ENCODE measurements around the gene ERVFRD-1. TPM values are rescaled to one million over a fixed set of nuclear protein-coding genes. Genes with fewer than 3 reads are reported as not detected.

The ERVFRD-1 gene
- total and polyA plus RNA-seq, 7 donors: 0.04 to 0.11 (median 0.06) TPM; not detected in 4

DNA sequence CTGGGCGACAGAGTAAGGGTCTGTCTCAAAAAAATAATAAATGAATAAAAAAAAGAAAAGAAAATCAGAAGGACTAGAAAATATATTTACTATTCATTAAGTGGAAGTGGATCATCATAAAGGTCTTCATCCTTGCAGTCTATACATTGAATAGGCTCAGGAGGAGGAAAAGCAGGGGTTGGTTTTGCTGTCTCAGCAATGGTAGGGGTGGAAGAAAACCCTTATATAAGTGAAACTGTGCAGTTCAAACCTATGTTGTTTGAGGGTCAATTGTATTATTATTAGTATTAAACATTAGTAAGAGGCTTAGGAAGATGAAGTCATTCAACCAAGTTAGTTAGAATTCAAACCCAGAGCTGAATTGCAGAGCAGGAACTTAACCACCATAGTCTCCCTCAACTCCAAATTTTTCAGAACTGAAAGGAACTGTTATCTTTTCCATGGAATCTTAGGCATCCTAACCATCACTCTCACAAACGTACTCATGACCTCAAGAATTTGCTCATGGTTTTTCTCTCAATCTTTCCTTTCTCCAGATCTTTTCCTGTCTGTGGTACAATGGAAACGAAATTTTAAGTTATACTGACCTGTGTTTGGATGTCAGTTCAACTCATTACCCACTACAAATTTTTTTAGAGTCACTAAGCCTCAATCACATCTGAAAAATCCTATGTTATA, 25.6 kb downstream of the ERVFRD-1 start:
- Histone ChIP-seq H3K9me3 (no peaks in the 10 kb centered on the region), H3K27ac (no peak overlapping the region), H3K36me3 (ENCODE audit: insufficient read depth in 1 of 2, low read depth in 1 of 2) (no peaks in the 10 kb centered on the region), H3K4me1 (no peaks in the 10 kb centered on the region), H3K27me3 (ENCODE audit: insufficient read depth in 3 of 3, low read length in 2 of 3) (no peaks in the 10 kb centered on the region), H3K4me3 (no peak overlapping the region)
- 53 to 58% (median 58%) methylated on average over 3 of the region's 3 CpGs for WGBS, 3 donors
- intact Hi-C loops (cut with DNase I): no loop called here
- no peak for ATAC-seq
- DNase-seq: no peak
- TF ChIP-seq CTCF (IDR thresholded peaks at IDR 0.05): no peak

- no peaks in the 10 kb centered on the region for H3K27me3 ChIP-seq (ENCODE audit: insufficient read depth in 3 of 3, low read length in 2 of 3)
- H3K4me1 ChIP-seq: no peaks in the 10 kb centered on the region
- 84 to 95% (median 91%) methylated on average over 5 of the region's 5 CpGs for WGBS, 3 donors
- no peak overlapping the region for H3K27ac ChIP-seq
- no peaks in the 10 kb centered on the region for H3K9me3 ChIP-seq
- H3K4me3 ChIP-seq: no peak overlapping the region
- H3K36me3 ChIP-seq (ENCODE audit: insufficient read depth in 1 of 2, low read depth in 1 of 2): no peaks in the 10 kb centered on the region
- ATAC-seq (no peak), DNase-seq (no peak)
- intact Hi-C loops (cut with DNase I): no loop called here
- no peak for TF ChIP-seq CTCF (IDR thresholded peaks at IDR 0.05)
These were observed 27.6 kb downstream of the ERVFRD-1 start for GRCh38 chr6:11083956-11084355.

DNA sequence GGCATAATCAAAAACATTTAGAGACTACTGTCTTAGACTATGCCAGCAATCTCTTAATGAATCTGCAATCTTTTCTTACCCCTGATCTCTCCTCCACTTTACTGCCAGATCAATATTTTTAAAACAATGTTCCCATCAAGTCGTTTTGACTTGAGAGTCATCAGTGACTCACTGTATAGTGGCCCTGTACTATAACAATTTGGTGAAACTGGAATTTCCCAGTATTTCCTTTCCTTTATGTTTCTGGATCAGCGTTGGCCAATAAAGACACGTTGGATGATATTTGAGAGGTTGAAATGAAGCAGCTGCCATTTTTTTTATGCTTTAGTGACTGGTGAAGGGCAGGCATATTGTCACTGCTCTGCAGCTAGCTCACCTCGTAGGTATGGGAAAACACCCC, 28.0 kb downstream of the ERVFRD-1 start:
- no peaks in the 10 kb centered on the region for H3K4me1 ChIP-seq
- H3K27me3 ChIP-seq (ENCODE audit: insufficient read depth in 3 of 3, low read length in 2 of 3): no peaks in the 10 kb centered on the region
- WGBS, 3 donors: 59 to 70% (median 60%) methylated on average over 4 of the region's 4 CpGs
- no peak for ATAC-seq
- H3K36me3 ChIP-seq (ENCODE audit: insufficient read depth in 1 of 2, low read depth in 1 of 2): no peaks in the 10 kb centered on the region
- no peak overlapping the region for H3K4me3 ChIP-seq
- intact Hi-C loops (cut with DNase I): no loop called here
- H3K9me3 ChIP-seq: no peaks in the 10 kb centered on the region
- TF ChIP-seq CTCF (IDR thresholded peaks at IDR 0.05): no peak
- H3K27ac ChIP-seq: no peak overlapping the region
- no peak for DNase-seq

DNA sequence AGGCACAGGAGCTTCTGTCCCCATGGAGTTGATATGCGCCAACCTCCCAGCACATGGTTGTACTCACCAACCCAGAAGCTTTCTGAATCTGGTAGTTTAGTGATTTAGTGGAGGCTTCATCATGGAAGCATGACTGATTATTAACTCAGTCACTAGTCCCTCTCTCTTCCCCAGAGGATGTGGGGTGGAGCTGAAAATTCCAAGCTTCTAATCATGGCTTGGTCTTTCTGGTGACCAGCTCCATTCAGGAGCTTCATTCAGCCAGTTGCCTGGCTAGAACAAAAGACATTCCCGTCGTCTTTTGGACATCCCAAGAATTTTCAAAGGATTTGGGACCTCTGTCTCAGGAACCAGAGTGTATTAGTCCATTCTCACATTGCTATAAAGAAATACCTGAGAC, 31.2 kb downstream of the ERVFRD-1 start:
- no peak for DNase-seq
- Histone ChIP-seq H3K4me3 (no peak overlapping the region), H3K27ac (no peak overlapping the region), H3K4me1 (no peaks in the 10 kb centered on the region), H3K36me3 (ENCODE audit: insufficient read depth in 1 of 2, low read depth in 1 of 2) (no peaks in the 10 kb centered on the region), H3K9me3 (no peaks in the 10 kb centered on the region), H3K27me3 (ENCODE audit: insufficient read depth in 3 of 3, low read length in 2 of 3) (no peaks in the 10 kb centered on the region)
- WGBS, 3 donors: 51 to 64% (median 63%) methylated on average over 3 of the region's 3 CpGs
- no peak for ATAC-seq
- intact Hi-C loops (cut with DNase I): no loop called here
- no peak for TF ChIP-seq CTCF (IDR thresholded peaks at IDR 0.05)

- Histone ChIP-seq H3K27me3 (ENCODE audit: insufficient read depth in 3 of 3, low read length in 2 of 3) (no peaks in the 10 kb centered on the region), H3K4me3 (no peak overlapping the region), H3K27ac (no peak overlapping the region), H3K36me3 (ENCODE audit: insufficient read depth in 1 of 2, low read depth in 1 of 2) (no peaks in the 10 kb centered on the region), H3K9me3 (no peaks in the 10 kb centered on the region), H3K4me1 (no peaks in the 10 kb centered on the region)
- no peak for TF ChIP-seq CTCF (IDR thresholded peaks at IDR 0.05)
- 85 to 93% (median 86%) methylated on average over 4 of the region's 4 CpGs for whole genome bisulfite sequencing, 3 donors
- intact Hi-C loops (cut with DNase I): no loop called here
- DNase-seq (no peak), ATAC-seq (no peak)
These were observed 33.3 kb downstream of the ERVFRD-1 start for GRCh38 chr6:11078266-11078665.

Data from psoas muscle (tissue), 8 donors.